ENCODE results near the gene ZFYVE27. TPM values are rescaled to one million over a fixed set of nuclear protein-coding genes. Genes with fewer than 3 reads are reported as not detected.

ZFYVE27 gene
- polyA plus RNA-seq, 3 donors, result 6.2 to 31.1 (median 9.7) TPM

DNA sequence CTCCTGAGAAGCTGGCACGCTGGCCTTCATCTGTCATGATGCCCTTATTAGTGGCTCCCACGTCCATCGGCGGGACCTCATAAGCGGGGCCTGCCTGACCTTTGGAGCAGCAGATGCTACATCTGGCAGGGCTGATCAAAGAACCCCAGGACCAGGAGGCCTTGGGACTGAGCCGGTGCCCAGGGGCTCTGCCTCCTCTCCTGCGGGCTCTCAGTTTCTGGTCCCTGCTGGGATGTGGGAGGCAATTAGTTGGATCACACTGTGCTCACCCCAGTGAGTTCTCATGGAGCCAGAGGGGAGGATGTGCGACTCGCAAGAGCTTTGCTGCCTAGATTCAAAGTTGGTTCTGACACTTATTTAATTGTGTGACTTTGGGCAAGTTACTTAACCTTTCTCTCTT lies 63.5 kb downstream of the ZFYVE27 start:
- intact Hi-C loops (cut with micrococcal nuclease), result no loop called here
- Histone ChIP-seq H3K4me2 (replicated peaks; ENCODE audit: extremely low read depth, low read length, poor library complexity, severe bottlenecking) (no peak overlapping the region), H3K9ac (ENCODE audit: insufficient read depth, low read length, poor library complexity, severe bottlenecking) (no peak overlapping the region), H3K4me3 (replicated peaks in 1 of 3; ENCODE audit: low read depth in 2 of 3, low read length in 3 of 3) (no peak overlapping the region), H3K27me3 (ENCODE audit: control insufficient read depth in 2 of 2, insufficient read depth in 2 of 2, low read length in 2 of 2) (peaks cover 3% of the 10 kb centered on the region in 2 donors), H3K27ac (ENCODE audit: low read depth in 1 of 2, low read length in 2 of 2) (no peak overlapping the region), H2AFZ (ENCODE audit: insufficient read depth, low read depth, low read length, poor library complexity, severe bottlenecking) (no peak overlapping the region), H3K9me3 (replicated peaks in 1 of 2; ENCODE audit: control insufficient read depth in 1 of 2, insufficient read depth in 1 of 2, low read length in 2 of 2) (peaks cover 0 to 8% of the 10 kb centered on the region in 2 donors), H3K4me1 (ENCODE audit: control insufficient read depth in 1 of 2, insufficient read depth in 2 of 2, low read length in 2 of 2) (no peaks in the 10 kb centered on the region), H4K20me1 (ENCODE audit: insufficient read depth, low read length) (no peaks in the 10 kb centered on the region), H3K79me2 (ENCODE audit: insufficient read depth, low read length) (no peaks in the 10 kb centered on the region), H3K36me3 (replicated peaks in 1 of 2; ENCODE audit: control insufficient read depth in 1 of 2, insufficient read depth in 2 of 2, low read length in 2 of 2) (no peaks in the 10 kb centered on the region)
- H3K27me3 Mint-ChIP-seq (ENCODE audit: low read depth in 3 of 3), result peaks cover 11 to 44% (median 14%) of the 10 kb centered on the region in 3 donors
- H3K4me3 Mint-ChIP-seq, result no peak overlapping the region
- peaks cover 3 to 13% (median 11%) of the 10 kb centered on the region in 7 donors for H3K9me3 Mint-ChIP-seq
- H3K27ac Mint-ChIP-seq, result no peak overlapping the region
- 97% methylated on average over 7 of the region's 9 CpGs for whole genome bisulfite sequencing (ENCODE audit: insufficient coverage)
- TF ChIP-seq, protein P1, sequence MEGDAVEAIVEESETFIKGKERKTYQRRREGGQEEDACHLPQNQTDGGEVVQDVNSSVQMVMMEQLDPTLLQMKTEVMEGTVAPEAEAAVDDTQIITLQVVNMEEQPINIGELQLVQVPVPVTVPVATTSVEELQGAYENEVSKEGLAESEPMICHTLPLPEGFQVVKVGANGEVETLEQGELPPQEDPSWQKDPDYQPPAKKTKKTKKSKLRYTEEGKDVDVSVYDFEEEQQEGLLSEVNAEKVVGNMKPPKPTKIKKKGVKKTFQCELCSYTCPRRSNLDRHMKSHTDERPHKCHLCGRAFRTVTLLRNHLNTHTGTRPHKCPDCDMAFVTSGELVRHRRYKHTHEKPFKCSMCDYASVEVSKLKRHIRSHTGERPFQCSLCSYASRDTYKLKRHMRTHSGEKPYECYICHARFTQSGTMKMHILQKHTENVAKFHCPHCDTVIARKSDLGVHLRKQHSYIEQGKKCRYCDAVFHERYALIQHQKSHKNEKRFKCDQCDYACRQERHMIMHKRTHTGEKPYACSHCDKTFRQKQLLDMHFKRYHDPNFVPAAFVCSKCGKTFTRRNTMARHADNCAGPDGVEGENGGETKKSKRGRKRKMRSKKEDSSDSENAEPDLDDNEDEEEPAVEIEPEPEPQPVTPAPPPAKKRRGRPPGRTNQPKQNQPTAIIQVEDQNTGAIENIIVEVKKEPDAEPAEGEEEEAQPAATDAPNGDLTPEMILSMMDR (IDR thresholded peaks at IDR 0.05), result no peak
- DNase-seq, result no peak
- peaks cover 1% of the 10 kb centered on the region for H3K4me1 Mint-ChIP-seq
- H3K36me3 Mint-ChIP-seq, result no peaks in the 10 kb centered on the region

DNA sequence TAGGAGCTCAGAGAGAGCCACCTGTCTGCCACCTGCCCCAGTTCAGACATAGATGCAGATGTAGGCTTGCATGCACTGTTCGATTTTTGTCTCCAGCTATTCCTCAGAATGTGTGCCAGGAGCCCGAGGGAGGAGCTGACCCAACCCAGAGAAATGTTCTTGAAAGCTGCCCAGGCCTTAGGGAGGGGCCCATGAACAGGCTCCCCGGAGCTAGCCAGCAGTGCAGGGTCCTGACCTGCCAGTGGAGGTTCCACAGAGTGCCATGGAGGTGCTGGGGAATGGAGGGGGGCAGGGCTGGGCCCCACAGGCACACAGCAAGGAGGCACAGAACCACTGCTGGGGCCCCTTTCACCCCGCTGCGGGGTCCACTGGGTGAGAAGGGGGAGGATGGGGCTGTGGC lies 64.5 kb downstream of the ZFYVE27 start:
- H4K20me1 ChIP-seq (ENCODE audit: insufficient read depth, low read length), result no peaks in the 10 kb centered on the region
- WGBS (ENCODE audit: insufficient coverage), result 87% methylated on average over 5 of the region's 5 CpGs
- no peak overlapping the region for H3K4me3 ChIP-seq (replicated peaks in 1 of 3; ENCODE audit: low read depth in 2 of 3, low read length in 3 of 3)
- no peak overlapping the region for H3K4me3 Mint-ChIP-seq
- TF ChIP-seq, protein P1 (IDR thresholded peaks at IDR 0.05), result no peak
- H3K27ac Mint-ChIP-seq, result no peak overlapping the region
- no peak overlapping the region for H3K27ac ChIP-seq (ENCODE audit: low read depth in 1 of 2, low read length in 2 of 2)
- peaks cover 3% of the 10 kb centered on the region in 2 donors for H3K27me3 ChIP-seq (ENCODE audit: control insufficient read depth in 2 of 2, insufficient read depth in 2 of 2, low read length in 2 of 2)
- no peak overlapping the region for H2AFZ ChIP-seq (ENCODE audit: insufficient read depth, low read depth, low read length, poor library complexity, severe bottlenecking)
- peaks cover 9 to 43% (median 14%) of the 10 kb centered on the region in 3 donors for H3K27me3 Mint-ChIP-seq (ENCODE audit: low read depth in 3 of 3)
- no peak overlapping the region for H3K9ac ChIP-seq (ENCODE audit: insufficient read depth, low read length, poor library complexity, severe bottlenecking)
- H3K9me3 Mint-ChIP-seq, result peaks cover 3 to 13% (median 11%) of the 10 kb centered on the region in 7 donors
- no peaks in the 10 kb centered on the region for H3K79me2 ChIP-seq (ENCODE audit: insufficient read depth, low read length)
- no peaks in the 10 kb centered on the region for H3K36me3 Mint-ChIP-seq
- no peaks in the 10 kb centered on the region for H3K36me3 ChIP-seq (replicated peaks in 1 of 2; ENCODE audit: control insufficient read depth in 1 of 2, insufficient read depth in 2 of 2, low read length in 2 of 2)
- H3K4me2 ChIP-seq (replicated peaks; ENCODE audit: extremely low read depth, low read length, poor library complexity, severe bottlenecking), result no peak overlapping the region
- DNase-seq, result no peak
- H3K4me1 Mint-ChIP-seq, result peaks cover 1% of the 10 kb centered on the region
- intact Hi-C loops (cut with micrococcal nuclease), result no loop called here
- H3K9me3 ChIP-seq (replicated peaks in 1 of 2; ENCODE audit: control insufficient read depth in 1 of 2, insufficient read depth in 1 of 2, low read length in 2 of 2), result peaks cover 0 to 8% of the 10 kb centered on the region in 2 donors
- no peaks in the 10 kb centered on the region for H3K4me1 ChIP-seq (ENCODE audit: control insufficient read depth in 1 of 2, insufficient read depth in 2 of 2, low read length in 2 of 2)
